BJ (cell line): ENCODE measurements around the gene SMTNL2. TPM values are rescaled to one million over a fixed set of nuclear protein-coding genes. Genes with fewer than 3 reads are reported as not detected.
"Not testable (repeated sequence)": the region's sequence is repeated elsewhere in the genome, so short reads cannot be mapped to it uniquely, and the experiment has no call there.

Experiments
- CTCF ChIA-PET: fragments of 350-600 bp; formaldehyde crosslinking; extraction: SDS; loops from one replicate; lab custom pipeline; 2021; ENCODE audit warnings: antibody characterized with exemption, inconsistent platforms; lab: Yijun Ruan, JAX
- POLR2A ChIA-PET: fragments of 300-600 bp; sonication (Branson Sonifier 250); formaldehyde crosslinking; extraction: SDS; loops from one replicate; lab custom pipeline; 2021; ENCODE audit warnings: antibody characterized with exemption; lab: Charles Lee
- DNase-seq: peaks from one replicate; pipeline ENCODE4 v3.0.0-alpha.2; 2011; ENCODE audit warnings: low read depth
- H3K27me3 ChIP-seq: 2 replicates; pipeline ENCODE4 v1.6.0; 2011; ENCODE audit warnings: low read length; ENCODE audit not compliant: control insufficient read depth, insufficient read depth
- H3K36me3 ChIP-seq: 2 replicates; pipeline ENCODE4 v1.5.1; 2011; ENCODE audit warnings: low read length; ENCODE audit not compliant: control insufficient read depth, insufficient read depth
- H3K4me3 ChIP-seq: 2 replicates; pipeline ENCODE4 v1.5.1; 2011; ENCODE audit warnings: low read depth, mild to moderate bottlenecking, control low read depth, low read length
- polyA plus RNA-seq: library from polyadenylated mRNA; depleted of rRNA; stranded (reverse); fragments of >200 nt; gene quantifications from 2 replicates; pipeline ENCODE4 v1.2.3, GENCODE V29; 2011
- TF ChIP-seq, protein P1 (sequence below): IDR thresholded peaks from 2 replicates; pipeline ENCODE4 v1.5.1; 2011; ENCODE audit warnings: low read depth, mild to moderate bottlenecking, control low read depth, inconsistent platforms, low read length, moderate library complexity; ENCODE audit not compliant: insufficient read depth

Gene SMTNL2
- polyA plus RNA-seq, 1 experiment, result not detected

DNA sequence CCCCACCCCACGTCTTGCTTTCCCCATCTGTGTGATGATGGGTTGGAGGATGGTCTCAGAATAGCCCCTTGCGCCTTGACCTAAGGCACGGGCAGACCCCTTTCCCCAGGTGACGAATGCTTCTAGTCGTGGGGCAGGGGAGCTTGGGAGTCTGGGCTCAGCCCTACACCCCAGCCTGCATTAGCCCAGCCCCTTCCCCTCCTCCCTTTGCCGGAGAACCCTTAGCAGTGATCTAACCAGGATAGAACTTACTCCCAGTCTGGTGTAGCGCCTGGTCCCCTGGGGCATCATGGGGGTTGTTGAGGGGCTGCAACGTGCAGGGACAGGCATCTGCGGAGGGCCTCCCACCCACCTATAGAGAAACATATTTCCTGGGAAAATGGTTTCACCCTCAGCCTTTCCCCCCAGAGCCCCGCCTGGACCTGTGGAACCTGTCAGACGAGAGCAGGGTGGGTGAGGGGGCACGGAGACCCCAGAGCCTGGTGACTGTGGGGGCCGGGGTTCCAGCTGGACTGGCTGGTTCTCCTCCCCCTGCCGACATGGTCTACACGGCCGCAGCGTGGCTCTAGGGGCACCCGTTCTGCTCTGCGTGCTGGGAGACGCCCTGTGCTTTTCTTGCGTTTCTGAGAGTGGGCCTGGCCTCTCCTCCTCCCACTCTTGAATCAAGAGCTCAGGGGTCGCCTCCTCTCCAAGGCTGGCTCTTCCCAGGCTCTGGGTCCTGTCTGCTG, 4.7 kb downstream of the SMTNL2 start:
- ChIA-PET POLR2A (no interaction called here), CTCF (interaction anchor here (0.5 to 4.7 kb wide), 2 partner anchors 23 to 91 kb away, joined by 3 to 37 read pairs; no protein-coding TSS in a partner anchor)
- no peak overlapping the region for H3K4me3 ChIP-seq
- peaks cover 27% of the 10 kb centered on the region for H3K27me3 ChIP-seq
- TF ChIP-seq, protein P1, sequence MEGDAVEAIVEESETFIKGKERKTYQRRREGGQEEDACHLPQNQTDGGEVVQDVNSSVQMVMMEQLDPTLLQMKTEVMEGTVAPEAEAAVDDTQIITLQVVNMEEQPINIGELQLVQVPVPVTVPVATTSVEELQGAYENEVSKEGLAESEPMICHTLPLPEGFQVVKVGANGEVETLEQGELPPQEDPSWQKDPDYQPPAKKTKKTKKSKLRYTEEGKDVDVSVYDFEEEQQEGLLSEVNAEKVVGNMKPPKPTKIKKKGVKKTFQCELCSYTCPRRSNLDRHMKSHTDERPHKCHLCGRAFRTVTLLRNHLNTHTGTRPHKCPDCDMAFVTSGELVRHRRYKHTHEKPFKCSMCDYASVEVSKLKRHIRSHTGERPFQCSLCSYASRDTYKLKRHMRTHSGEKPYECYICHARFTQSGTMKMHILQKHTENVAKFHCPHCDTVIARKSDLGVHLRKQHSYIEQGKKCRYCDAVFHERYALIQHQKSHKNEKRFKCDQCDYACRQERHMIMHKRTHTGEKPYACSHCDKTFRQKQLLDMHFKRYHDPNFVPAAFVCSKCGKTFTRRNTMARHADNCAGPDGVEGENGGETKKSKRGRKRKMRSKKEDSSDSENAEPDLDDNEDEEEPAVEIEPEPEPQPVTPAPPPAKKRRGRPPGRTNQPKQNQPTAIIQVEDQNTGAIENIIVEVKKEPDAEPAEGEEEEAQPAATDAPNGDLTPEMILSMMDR, result no peak
- no peak for DNase-seq
- H3K36me3 ChIP-seq, result no peaks in the 10 kb centered on the region

DNA sequence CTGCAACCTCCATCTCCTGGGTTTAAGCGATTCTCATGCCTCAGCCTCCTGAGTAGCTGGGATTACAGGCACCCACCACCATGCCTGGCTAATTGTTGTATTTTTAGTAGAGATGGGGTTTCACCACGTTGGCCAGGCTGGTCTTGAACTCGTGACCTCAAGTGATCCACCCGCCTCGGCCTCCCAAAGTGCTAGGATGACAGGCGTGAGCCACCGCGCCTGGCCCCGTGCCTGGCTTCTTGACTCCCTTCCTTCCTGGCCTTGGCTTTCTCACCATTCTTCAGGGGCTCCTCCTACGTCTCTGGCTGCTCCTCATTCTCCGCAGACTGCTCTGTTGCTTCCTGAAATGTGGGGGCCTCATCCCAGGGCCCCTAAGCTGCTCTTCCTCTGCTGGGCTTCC, 5.7 kb downstream of the SMTNL2 start:
- H3K4me3 ChIP-seq, DNase-seq, H3K36me3 ChIP-seq, POLR2A ChIA-PET: not testable (repeated sequence)
- CTCF ChIA-PET, result interaction anchor here (4.7 kb wide), 1 partner anchor 24 kb away, joined by 37 read pairs; no protein-coding TSS in a partner anchor
- H3K27me3 ChIP-seq, result peaks cover 23% of the 10 kb centered on the region

DNA sequence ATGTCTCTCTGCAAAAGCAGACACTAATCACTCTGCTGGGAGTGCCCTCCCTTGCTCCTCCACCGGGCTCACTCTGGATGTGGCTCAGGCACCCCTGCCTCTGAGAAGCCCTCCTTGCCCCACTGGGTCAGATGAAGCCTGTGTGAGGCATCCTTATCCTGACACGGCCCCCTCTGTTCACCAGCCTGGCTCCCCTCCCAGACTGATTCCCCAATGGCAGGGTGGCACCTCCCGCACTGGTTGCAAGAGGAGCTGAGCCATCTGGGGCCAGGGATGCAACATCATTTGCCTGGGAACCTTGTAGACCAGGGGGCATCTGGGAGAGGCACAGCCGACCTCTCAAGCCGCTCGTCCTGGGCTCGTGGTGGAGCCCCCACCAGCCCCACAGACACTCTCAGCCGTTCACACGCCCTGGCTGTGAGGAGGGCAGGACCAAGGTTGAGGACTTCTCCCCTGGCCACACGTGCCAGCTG, 6.7 kb downstream of the SMTNL2 start:
- no peak overlapping the region for H3K4me3 ChIP-seq
- ChIA-PET CTCF (interaction anchor here (0.7 to 1.1 kb wide), 2 partner anchors 24 to 25 kb away, joined by 3 to 4 read pairs; no protein-coding TSS in a partner anchor), POLR2A (interaction anchor here (0.6 kb wide), 1 partner anchor 425 kb away, joined by 3 read pairs; no protein-coding TSS in a partner anchor)
- no peak for DNase-seq
- H3K36me3 ChIP-seq, result no peaks in the 10 kb centered on the region
- H3K27me3 ChIP-seq, result peaks cover 15% of the 10 kb centered on the region
- TF ChIP-seq, protein P1, result no peak

DNA sequence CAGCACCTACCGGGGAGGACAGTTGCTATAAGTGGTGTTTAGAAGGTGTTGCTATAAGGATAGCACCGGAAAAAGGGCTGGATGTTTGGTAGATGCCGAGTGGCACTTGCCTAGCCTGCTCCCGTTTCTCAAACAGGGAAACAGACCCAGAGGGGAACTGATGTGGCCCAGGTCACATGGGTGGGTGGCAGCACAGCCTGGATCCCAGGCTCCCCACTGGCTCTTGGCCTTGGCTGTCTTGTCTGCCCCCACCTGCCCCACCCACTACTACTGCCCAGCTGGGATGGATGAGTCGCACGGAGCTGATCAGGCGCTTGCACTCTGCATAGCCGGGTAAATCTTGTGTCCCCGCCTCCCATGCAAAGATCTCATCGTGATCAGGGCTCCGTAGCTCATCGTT, 7.2 kb downstream of the SMTNL2 start:
- TF ChIP-seq, protein P1, result no peak
- Histone ChIP-seq H3K4me3 (no peak overlapping the region), H3K27me3 (peaks cover 12% of the 10 kb centered on the region), H3K36me3 (no peaks in the 10 kb centered on the region)
- no peak for DNase-seq
- CTCF ChIA-PET, result interaction anchor here (0.7 to 1.1 kb wide), 2 partner anchors 24 to 25 kb away, joined by 3 to 4 read pairs; no protein-coding TSS in a partner anchor
- POLR2A ChIA-PET, result interaction anchor here (0.6 kb wide), 1 partner anchor 426 kb away, joined by 3 read pairs; no protein-coding TSS in a partner anchor

DNA sequence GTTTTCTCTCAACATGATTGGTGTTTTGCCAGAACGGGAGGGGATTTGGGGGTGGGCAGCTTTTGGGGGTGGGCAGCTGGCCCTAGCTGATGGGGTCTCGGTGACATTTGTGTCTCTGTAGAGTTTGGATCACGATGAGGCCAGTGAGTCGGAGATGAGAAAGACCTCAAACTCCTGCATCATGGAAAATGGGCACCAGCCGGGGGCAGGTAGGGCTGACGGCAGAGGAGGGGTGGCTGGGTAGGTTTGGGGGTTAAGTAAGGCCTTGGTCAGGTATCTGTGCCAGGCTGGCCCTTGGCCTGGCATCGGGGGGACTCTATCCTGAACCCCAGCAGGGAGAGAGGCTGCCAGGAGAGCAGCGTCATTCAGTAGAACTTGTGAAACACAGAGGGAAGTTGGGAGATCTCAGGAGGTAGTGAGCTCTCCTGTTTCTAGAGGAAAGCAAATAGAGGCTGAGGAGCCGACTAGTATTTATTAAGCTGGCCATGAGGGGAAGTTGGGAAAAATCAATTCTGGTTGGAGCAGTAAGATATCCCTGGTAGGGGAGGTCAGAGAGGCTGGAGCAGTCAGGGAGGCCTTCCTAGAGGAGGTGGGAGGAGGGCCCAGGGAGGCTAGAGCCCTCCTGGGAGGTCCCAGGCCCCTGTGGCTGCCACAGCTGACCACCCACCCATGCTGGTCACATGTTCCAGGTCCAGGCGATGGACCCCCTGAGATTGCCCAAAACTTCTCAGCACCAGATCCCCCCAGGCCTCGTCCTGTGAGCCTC, 8.1 kb downstream of the SMTNL2 start:
- TF ChIP-seq, protein P1, result no peak
- ChIA-PET CTCF (interaction anchor here (0.7 to 1.0 kb wide), 2 partner anchors 19 to 40 kb away, joined by 3 read pairs; no protein-coding TSS in a partner anchor), POLR2A (no interaction called here)
- Histone ChIP-seq H3K4me3 (no peak overlapping the region), H3K36me3 (no peaks in the 10 kb centered on the region), H3K27me3 (peaks cover 10% of the 10 kb centered on the region)
- no peak for DNase-seq
